Ishikawa (cell line): ENCODE data around the gene MUL1.

Experiments used
- EP300 ChIP-seq: IDR thresholded peaks from 2 replicates; pipeline ENCODE4 v1.6.1; 2012; ENCODE audit warnings: borderline replicate concordance
- FOXM1 ChIP-seq: IDR thresholded peaks from 2 replicates; pipeline ENCODE4 v1.6.1; 2012; ENCODE audit warnings: low read depth, borderline replicate concordance
- MAX ChIP-seq: IDR thresholded peaks from 2 replicates; pipeline ENCODE4 v1.6.1; 2012
- NFIC ChIP-seq: IDR thresholded peaks from 2 replicates; pipeline ENCODE4 v1.6.1; 2012
- USF1 ChIP-seq: IDR thresholded peaks from 2 replicates; pipeline ENCODE4 v1.6.1; 2012
- TF ChIP-seq, protein P1 (sequence below): IDR thresholded peaks from 2 replicates; pipeline ENCODE4 v1.6.1; 2012; ENCODE audit warnings: low read depth, mild to moderate bottlenecking

DNA sequence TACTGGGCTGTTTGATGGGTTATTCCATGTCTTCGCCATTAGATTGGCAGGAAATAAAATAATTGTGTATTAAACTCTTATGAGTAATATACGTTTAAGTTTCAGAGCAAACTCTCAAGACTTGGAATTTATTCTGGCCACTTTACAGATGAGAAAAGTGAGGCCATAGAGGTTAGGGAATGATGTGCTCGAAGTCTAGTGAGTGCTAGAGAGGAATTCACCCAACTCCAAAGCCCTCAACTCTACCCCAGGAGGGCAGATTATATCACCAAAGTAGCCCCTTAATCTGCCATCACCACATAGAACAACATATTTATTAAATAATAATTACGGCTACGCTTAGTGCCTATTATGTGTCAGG, 440 bp upstream of the MUL1 start:
- TF ChIP-seq, protein P1, sequence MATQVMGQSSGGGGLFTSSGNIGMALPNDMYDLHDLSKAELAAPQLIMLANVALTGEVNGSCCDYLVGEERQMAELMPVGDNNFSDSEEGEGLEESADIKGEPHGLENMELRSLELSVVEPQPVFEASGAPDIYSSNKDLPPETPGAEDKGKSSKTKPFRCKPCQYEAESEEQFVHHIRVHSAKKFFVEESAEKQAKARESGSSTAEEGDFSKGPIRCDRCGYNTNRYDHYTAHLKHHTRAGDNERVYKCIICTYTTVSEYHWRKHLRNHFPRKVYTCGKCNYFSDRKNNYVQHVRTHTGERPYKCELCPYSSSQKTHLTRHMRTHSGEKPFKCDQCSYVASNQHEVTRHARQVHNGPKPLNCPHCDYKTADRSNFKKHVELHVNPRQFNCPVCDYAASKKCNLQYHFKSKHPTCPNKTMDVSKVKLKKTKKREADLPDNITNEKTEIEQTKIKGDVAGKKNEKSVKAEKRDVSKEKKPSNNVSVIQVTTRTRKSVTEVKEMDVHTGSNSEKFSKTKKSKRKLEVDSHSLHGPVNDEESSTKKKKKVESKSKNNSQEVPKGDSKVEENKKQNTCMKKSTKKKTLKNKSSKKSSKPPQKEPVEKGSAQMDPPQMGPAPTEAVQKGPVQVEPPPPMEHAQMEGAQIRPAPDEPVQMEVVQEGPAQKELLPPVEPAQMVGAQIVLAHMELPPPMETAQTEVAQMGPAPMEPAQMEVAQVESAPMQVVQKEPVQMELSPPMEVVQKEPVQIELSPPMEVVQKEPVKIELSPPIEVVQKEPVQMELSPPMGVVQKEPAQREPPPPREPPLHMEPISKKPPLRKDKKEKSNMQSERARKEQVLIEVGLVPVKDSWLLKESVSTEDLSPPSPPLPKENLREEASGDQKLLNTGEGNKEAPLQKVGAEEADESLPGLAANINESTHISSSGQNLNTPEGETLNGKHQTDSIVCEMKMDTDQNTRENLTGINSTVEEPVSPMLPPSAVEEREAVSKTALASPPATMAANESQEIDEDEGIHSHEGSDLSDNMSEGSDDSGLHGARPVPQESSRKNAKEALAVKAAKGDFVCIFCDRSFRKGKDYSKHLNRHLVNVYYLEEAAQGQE, result no peak
- no peak for TF ChIP-seq FOXM1
- TF ChIP-seq MAX, result no peak
- TF ChIP-seq EP300, result no peak
- TF ChIP-seq NFIC, result no peak
- no peak for TF ChIP-seq USF1
